Stimulated activated CD4-positive, alpha-beta T cell treated with anti-CD3 and anti-CD28 coated beads, Interleukin-4, amount 100 ng/mL, for 1 hour (primary cell): ENCODE measurements around the gene CHMP6.
A peak's percentile ranks its signal among the peaks of the same experiment; 100 is the strongest.

ENCODE experiments used
- DNase-seq: peaks from one replicate; pipeline ENCODE4 v3.0.0-alpha.2; 2020

The CHMP6 gene

DNA sequence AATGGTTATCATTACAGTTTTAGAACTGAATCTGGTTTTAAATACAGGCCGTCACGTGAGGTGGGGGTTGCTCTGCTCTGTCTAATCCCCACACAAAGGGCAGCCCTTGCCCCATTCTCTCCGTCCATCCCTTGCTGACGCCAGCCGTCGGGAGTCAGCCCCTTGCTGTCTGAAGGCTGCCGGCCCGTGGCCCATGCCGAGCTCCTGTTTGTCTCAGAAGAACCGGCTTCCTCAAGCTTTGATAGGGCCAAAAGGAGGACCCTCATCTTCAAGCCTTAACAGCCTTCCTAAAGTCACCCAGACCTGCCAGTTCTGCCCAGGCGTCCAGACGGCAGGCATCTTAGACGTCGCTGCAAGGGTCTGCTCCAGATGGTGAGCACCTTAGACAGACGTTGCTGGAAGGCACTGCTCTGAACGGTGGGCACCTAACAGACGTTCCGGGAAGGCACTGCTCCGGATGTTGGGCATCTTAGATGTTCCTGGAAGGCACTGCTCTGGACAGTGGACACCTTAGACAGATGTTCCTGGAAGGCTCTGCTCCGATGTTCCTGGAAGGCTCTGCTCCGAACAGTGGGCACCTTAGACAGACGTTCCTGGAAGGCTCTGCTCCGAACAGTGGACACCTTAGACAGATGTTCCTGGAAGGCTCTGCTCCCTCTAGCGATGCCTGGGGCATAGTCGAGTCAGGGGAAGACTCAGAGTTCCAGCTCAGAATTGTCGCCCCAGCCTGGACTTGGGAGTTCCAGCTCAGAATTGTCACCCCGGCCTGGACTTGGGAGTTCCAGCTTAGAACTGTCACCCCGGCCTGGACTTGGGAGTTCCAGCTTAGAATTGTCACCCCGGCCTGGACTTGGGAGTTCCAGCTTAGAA is 35.1 kb upstream of the CHMP6 start:
- no peak for DNase-seq

DNA sequence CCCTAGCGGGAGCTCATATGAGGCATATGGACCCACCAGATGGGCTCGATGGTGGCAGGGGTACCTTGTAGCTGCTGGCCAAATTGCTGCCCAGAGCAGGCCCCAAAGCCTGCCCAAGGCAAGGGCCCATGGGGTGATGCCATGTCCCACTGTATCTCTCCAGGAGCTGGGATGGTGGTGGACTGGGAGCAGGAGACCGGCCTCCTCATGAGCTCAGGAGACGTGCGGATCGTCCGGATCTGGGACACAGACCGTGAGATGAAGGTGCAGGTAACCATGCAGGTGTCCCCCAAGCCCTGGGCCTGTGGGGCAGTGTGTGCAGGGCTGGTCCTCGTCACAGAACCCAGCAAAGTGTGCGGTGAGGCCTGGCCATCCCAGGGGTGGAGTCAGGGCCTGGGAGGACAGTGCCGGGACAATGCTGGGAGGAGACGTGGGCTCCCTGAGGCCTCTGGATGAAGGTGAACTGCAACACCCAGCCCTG is 34.1 kb upstream of the CHMP6 start:
- DNase-seq = no peak

- no peak for DNase-seq
Measured at GRCh38 chr17:80959330-80960036, 32.2 kb upstream of the CHMP6 start.

GRCh38 chr17:80960037-80960796 is 31.4 kb upstream of the CHMP6 start:
- no peak for DNase-seq

GRCh38 chr17:80960797-80961452 is 30.7 kb upstream of the CHMP6 start:
- no peak for DNase-seq

GRCh38 chr17:80961541-80962330 is 29.9 kb upstream of the CHMP6 start:
- no peak for DNase-seq

DNA sequence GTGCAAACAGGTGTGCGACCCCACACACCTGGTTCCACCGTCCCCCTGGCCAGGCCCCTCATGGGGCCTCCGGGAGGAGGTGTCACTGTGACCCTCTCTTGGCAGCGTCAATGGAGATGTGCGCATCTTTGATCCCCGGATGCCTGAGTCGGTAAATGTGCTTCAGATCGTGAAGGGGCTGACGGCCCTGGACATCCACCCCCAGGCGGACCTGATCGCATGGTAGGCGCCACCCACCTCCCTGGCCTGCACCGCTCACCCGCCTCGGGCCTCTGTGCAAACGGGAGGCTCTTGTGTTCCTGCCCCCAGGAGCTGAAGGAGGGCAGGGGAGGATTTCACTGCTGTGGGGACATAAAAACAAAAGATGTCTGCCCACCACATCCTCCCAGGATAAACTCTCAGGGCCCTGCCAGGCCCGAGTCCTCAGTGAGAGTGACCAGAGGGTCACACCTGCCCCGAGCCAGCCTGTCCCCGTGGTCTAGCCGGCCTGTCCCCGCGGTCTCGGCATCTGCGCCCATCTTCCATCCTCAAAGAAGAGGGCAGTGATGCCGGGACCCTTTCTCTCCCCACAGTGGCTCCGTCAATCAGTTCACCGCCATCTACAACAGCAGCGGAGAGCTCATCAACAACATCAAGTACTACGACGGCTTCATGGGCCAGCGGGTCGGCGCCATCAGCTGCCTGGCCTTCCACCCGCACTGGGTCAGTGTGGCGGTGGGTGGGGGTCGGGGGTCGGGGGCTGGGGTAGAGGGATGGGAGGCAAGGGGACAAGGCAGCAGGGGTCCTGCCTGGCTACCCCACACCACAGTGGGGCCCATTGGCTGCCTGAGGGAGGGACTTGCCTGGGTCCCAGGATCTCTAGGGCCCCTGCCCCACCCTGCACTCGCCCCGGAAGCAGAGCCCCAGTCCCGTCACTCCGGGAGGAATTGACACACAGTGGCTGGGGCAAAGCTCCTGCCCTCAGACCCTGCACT is 29.0 kb upstream of the CHMP6 start:
- no peak for DNase-seq

GRCh38 chr17:80963812-80964543 is 27.7 kb upstream of the CHMP6 start:
- no peak for DNase-seq

GRCh38 chr17:80964544-80964856 is 27.1 kb upstream of the CHMP6 start:
- DNase-seq = no peak

GRCh38 chr17:80964859-80965580 is 26.6 kb upstream of the CHMP6 start:
- no peak for DNase-seq

DNA sequence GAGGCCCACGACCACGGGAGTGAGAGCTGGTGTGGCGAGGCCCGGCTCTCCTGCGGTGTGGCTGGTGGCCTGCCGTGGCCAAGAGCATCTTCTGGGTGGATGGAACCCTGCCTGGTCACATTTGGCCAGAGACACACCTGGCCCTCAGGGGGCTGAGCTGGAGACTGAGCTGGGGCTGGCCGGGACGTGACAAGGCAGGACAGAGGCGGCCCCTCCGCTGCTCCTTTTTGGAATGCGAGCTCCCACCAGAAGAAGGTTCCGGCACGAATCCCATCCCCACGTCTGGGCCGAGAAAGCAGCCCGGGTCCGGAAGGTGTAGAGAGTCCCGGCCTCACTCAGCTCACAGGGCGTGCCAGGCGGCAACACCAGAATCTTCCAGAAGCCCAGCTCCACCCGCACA is 26.0 kb upstream of the CHMP6 start:
- no peak for DNase-seq

DNA sequence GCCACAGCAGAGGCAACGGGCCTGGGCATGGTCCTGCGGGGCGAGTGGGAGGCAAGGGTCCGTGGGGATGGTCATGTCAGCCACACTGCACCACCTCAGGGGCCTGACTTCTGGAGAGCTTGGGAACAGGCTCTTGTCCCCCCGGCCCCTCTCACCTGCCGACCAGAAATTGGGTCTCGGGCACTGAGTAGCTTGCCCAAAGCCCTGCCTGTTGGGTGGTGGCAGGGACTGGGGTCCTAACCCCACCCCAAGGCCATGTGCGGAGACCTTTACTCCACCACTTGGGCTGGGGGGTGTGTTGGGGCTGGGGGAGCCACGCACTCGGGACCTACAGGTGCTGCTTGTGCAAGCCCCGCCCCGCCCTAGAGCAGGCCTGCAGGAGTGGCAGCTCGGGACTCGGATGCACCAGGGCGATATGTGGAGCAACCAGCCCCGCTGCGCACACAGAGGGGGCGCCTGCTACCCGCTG is 24.2 kb upstream of the CHMP6 start:
- DNase-seq = no peak

DNA sequence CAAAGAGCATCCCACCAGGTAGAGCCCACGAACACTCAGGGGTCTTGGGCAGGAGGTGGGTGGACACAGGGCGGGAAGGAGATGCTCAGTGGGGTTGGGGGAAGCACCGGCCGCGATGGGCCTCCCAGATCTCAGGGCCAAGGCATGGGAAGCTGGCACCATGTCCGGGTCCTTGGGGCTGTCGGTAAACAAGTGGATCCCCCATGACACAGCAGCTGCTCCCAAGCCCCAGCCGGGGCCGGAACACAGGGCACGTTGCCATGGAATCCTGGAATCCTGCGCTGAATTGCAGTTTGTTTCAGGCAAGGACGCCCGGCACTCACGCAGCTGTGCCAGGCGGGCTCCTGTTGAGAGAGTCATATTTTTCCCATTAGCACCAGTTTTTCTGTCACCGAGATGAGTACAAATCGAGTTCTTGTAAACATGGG is 23.0 kb upstream of the CHMP6 start:
- no peak for DNase-seq

- DNase-seq = no peak
Measured at GRCh38 chr17:80969030-80969673, 22.5 kb upstream of the CHMP6 start.

- DNase-seq = no peak
Measured at GRCh38 chr17:80969674-80970043, 22.0 kb upstream of the CHMP6 start.

- DNase-seq = peak; percentile 56
Measured at GRCh38 chr17:80970044-80970761, 21.4 kb upstream of the CHMP6 start.

DNA sequence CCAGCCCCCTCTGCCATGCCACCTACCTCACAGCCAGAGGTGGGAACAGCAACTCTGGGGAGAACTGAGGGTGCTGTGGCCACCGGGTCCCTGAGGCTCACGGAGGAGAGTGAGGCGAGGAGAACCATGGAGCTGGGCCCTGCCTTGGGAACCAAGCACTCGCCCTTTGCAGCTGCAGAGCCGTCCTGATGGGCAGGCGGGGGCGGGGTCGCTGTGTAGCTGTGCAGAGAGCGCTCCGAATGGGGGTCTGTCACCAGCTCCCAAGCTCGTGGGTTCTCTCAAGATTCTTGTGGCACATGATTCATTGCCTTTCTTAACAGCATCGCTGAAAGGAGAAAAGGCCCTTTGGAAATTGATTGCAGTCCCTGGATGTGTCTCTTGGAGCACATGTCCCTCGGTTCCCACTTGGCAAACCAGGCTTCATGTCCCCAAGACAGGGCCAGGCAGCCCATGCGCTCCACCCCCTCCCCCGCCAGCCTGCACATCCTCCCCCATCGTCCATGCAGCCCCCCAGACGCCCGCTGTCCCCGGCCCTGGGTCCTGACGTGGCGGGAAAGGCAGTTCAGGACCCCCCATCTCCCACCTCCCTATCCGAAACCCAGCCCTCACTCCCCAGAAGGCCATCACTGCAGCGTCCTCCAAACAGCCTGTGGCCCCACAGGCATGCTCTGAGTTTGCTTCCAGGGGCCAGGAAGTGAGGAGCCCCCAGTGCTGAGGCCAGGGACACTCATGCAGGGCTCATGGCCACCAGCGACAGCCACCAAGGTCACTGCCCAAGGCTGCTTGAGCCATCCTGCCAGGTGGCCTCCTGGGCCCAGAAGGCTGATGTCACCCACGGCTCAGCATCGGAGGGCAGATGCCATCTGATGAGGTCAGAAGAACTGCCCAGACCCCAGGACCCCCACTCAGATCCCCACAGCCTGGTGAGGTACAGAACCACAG is 20.6 kb upstream of the CHMP6 start:
- DNase-seq = no peak
